GM21526 (cell line): ENCODE data around the gene BCAS1.

Experiments used
- ATAC-seq: cut with Tn5 transposase; IDR thresholded peaks from one replicate; pipeline ENCODE4 v1.9.1; 2021; ENCODE audit warnings: moderate library complexity; ENCODE audit not compliant: unreplicated experiment, low FRiP score

The BCAS1 gene

GRCh38 chr20:53948383-53949318, 121.7 kb downstream of the BCAS1 start:
- ATAC-seq: no peak

- no peak for ATAC-seq
Observed at GRCh38 chr20:53947501-53948195, 122.7 kb downstream of the BCAS1 start.

GRCh38 chr20:53946106-53946505, 124.3 kb downstream of the BCAS1 start:
- ATAC-seq: no peak

GRCh38 chr20:53945478-53945877, 124.9 kb downstream of the BCAS1 start:
- no peak for ATAC-seq

GRCh38 chr20:53944796-53945195, 125.6 kb downstream of the BCAS1 start:
- ATAC-seq: no peak

- ATAC-seq: no peak
Observed at GRCh38 chr20:53943522-53944291, 126.7 kb downstream of the BCAS1 start.

GRCh38 chr20:53942973-53943372, 127.4 kb downstream of the BCAS1 start:
- no peak for ATAC-seq

GRCh38 chr20:53942472-53942816, 128.0 kb downstream of the BCAS1 start:
- ATAC-seq: no peak

- ATAC-seq: no peak
Observed at GRCh38 chr20:53941680-53942471, 128.5 kb downstream of the BCAS1 start.

GRCh38 chr20:53940907-53941545, 129.4 kb downstream of the BCAS1 start:
- ATAC-seq: no peak

- ATAC-seq: no peak
Observed at GRCh38 chr20:53940360-53940702, 130.1 kb downstream of the BCAS1 start.

GRCh38 chr20:53939572-53940359, 130.6 kb downstream of the BCAS1 start:
- ATAC-seq: peak; percentile 66

GRCh38 chr20:53939190-53939571, 131.2 kb downstream of the BCAS1 start:
- ATAC-seq: no peak

GRCh38 chr20:53938739-53939138, 131.7 kb downstream of the BCAS1 start:
- ATAC-seq: no peak

- no peak for ATAC-seq
Observed at GRCh38 chr20:53937929-53938367, 132.4 kb downstream of the BCAS1 start.

GRCh38 chr20:53937339-53937741, 133.1 kb downstream of the BCAS1 start:
- ATAC-seq: no peak

- no peak for ATAC-seq
Observed at GRCh38 chr20:53935344-53936084, 134.9 kb downstream of the BCAS1 start.
